WI38 (cell line): Measurements from ENCODE around the gene TMEM273.

Experiments
- H3K4me3 ChIP-seq: 2 replicates; pipeline ENCODE4 v1.5.1; 2011; ENCODE audit warnings: low read depth, mild to moderate bottlenecking, control low read depth, low read length
- CTCF ChIP-seq: IDR thresholded peaks from 2 replicates; pipeline ENCODE4 v1.5.1; 2012; ENCODE audit warnings: low read depth, mild to moderate bottlenecking, control low read depth, low read length

Gene TMEM273

DNA sequence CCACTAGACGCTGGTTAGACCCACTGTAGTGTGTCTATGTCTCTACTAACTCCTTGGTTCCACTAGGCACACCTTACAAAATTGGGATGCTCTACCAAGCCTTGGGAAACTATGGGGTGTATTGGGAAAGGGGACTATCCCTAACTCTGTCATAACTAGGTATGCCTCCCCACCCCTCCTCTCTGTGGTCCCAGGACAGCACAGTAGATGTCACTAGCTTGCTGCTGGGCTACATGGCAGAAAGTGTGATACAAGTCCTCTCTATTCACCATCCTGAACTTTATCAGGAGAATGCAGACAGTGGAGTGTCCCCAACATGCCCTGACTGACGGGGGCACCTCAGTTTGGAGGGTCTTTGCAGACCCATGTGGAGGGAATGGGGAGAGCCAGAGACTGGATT, 30.3 kb upstream of the TMEM273 start:
- no peak overlapping the region for H3K4me3 ChIP-seq
- no peak for TF ChIP-seq CTCF

DNA sequence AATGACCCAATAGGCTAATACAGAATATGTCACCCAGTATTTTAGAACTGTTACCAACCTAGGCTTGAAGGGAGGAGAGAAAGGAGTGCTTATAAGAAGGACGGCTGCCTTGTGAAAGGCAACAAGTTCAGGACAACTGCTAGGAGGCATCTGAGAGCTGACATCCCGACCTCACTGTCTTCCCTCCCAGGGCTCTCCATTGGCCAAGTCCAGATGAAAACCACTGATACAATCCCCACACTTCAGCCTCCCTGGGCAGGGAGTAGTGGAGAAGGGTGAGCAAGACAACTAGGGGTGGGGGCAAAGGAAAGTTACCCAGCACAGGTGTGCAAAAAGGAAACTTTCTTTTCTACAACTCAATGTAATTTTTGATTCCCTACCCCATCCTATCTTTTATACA, 29.5 kb upstream of the TMEM273 start:
- no peak overlapping the region for H3K4me3 ChIP-seq

DNA sequence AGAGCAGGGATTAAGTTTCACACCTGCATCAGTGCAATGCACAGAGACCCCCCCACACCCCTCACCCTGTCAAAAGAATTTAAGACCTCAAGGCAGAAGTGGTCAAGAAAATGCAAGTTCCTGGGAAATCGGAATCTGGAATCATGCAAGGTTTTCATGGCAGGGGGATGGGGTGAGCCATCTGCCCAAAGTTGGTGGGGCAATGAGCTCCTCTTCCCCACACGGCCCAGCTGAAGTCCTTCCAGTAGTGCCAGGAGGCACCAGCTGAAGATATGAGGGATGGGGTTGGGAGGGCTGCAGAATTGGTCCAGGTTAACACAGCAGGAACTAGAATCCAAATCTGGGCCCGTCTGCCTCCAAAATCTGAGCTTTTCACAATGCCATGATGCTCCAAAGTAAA, 25.0 kb upstream of the TMEM273 start:
- TF ChIP-seq CTCF = no peak
- no peak overlapping the region for H3K4me3 ChIP-seq

More for the DNA sequence above, 29.5 kb upstream of the TMEM273 start:
- TF ChIP-seq CTCF = no peak

DNA sequence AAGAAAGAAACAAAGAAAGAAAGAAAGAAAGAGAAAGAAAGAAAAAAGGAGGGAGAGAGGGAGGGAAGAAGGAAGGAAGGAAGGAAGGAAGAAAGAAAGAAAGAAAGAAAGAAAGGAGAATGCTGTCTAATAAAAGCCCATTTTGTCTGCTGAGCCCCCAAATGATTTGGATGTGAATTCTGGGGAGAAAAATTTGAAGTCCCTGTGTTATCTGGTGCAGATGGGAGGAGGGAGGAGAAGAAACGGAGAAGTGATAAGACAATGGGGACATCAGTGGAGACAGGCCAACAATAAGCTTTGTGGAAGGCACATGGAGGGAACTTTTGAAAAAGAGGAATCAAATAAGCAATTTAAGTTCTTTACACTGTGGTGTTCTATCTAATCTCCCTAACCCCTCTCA, 24.6 kb upstream of the TMEM273 start:
- no peak for TF ChIP-seq CTCF
- H3K4me3 ChIP-seq = no peak overlapping the region

DNA sequence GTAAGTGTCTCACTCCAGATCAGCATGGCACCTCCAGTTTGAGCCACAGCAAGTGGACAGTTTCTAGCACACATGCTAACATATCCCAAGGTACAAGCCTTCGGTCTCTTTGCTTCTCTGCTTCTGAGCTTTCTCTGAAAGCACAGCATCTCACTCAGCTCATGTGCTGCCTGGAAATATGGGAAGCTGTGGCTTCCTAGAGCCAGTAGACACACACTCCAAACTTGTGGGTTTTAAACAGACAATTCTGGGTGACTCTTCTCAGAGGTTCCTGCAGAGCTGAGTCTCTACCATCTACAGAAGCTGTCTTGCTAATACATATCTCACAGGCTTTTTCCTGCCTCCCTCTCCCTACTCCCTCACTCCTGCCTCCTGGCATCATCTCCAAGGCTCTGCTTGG, 23.9 kb upstream of the TMEM273 start:
- no peak for TF ChIP-seq CTCF

GRCh38 chr10:49208996-49209395, 20.8 kb upstream of the TMEM273 start:
- H3K4me3 ChIP-seq = no peak overlapping the region
- no peak for TF ChIP-seq CTCF

More for the DNA sequence above, 23.9 kb upstream of the TMEM273 start:
- H3K4me3 ChIP-seq = no peak overlapping the region

DNA sequence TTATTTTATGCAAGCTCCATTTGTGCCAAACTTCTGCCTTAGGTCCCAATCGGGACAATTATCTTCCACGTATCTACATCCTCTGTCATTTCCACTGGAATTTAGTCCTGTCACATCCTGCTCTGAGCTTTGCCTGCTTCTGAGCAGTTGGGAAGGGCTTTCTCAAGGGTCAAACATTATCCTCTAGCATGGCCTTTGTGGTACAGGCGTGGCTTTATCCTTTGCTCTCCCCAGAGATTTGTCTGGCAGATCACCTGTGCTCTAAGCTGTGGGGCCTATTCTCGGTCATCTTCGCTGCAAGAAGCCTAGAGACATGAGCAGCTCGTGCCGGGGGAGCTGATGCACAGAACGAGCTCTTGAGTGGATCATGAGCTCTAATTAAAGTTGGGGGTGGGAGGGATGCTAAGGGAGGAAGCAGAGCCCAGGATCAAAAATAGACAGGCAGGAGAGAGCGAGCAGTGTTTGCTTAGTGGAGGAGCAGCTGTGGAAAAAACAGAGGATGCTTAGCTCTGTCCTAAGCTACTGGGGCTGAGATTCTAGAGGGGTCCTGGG, 19.8 kb upstream of the TMEM273 start:
- no peak for TF ChIP-seq CTCF
- H3K4me3 ChIP-seq = no peak overlapping the region
